ENCODE measurements around the gene MTUS2.

DNA sequence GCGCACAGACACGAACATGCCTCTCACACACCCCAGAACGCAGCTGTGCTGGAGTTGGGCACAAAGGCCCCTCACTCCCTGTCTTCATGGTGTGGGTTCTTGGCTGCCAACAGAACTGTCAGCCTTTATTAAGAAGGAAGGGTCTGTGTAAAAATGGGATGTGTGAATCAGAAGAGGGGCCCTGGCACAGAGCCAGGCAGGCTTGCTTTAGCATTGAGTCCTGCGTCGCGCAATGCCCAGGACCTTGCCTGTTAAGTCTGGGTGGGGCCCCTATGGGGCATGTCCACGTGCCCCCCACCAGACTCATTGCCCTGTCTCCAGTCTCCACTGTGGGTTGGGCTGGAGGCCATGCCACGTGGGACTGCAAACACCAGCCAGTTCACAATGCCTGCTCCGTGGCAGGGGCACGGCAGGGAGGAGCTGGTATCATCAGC, 690.5 kb downstream of the MTUS2 start:
- TF ChIP-seq, protein P1, sequence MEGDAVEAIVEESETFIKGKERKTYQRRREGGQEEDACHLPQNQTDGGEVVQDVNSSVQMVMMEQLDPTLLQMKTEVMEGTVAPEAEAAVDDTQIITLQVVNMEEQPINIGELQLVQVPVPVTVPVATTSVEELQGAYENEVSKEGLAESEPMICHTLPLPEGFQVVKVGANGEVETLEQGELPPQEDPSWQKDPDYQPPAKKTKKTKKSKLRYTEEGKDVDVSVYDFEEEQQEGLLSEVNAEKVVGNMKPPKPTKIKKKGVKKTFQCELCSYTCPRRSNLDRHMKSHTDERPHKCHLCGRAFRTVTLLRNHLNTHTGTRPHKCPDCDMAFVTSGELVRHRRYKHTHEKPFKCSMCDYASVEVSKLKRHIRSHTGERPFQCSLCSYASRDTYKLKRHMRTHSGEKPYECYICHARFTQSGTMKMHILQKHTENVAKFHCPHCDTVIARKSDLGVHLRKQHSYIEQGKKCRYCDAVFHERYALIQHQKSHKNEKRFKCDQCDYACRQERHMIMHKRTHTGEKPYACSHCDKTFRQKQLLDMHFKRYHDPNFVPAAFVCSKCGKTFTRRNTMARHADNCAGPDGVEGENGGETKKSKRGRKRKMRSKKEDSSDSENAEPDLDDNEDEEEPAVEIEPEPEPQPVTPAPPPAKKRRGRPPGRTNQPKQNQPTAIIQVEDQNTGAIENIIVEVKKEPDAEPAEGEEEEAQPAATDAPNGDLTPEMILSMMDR (IDR thresholded peaks at IDR 0.05; ENCODE audit: low read depth, low read length, poor library complexity, severe bottlenecking) = no peak
- TF ChIP-seq EZH2phosphoT487 (IDR thresholded peaks at IDR 0.05; ENCODE audit: borderline replicate concordance, low read length) = no peak

All from DOHH2 (cell line).